A549 (cell line): ENCODE measurements around the gene TAS2R60.

Experiments
- CHD2 ChIP-seq: fragments of 150-350 bp; IDR thresholded peaks from 2 replicates; pipeline ENCODE4 v1.6.1; 2014; ENCODE audit warnings: low read length; ENCODE audit not compliant: partially characterized antibody
- CHD4 ChIP-seq: fragments of 200-600 bp; sonication (generic); IDR thresholded peaks from 2 replicates; pipeline ENCODE4 v1.6.1; 2016; ENCODE audit warnings: antibody characterized with exemption, mild to moderate bottlenecking, borderline replicate concordance
- EP300 ChIP-seq, 2 experiments: fragments of >200 bp; sonication (Bioruptor Twin); formaldehyde crosslinking; IDR thresholded peaks; 2 replicates in 1 of 2; 3 replicates in 1 of 2; pipeline ENCODE4 v1.6.1; 2016 to 2017
- ESRRA ChIP-seq: fragments of 150-350 bp; IDR thresholded peaks from 2 replicates; pipeline ENCODE4 v1.6.1; 2014; ENCODE audit warnings: mild to moderate bottlenecking, low read length, borderline replicate concordance
- HDAC2 ChIP-seq: fragments of 200-600 bp; sonication (generic); IDR thresholded peaks from 2 replicates; pipeline ENCODE4 v1.6.1; 2016
- MAX ChIP-seq: IDR thresholded peaks from 2 replicates; pipeline ENCODE4 v1.6.1; 2012
- PBX3 ChIP-seq: IDR thresholded peaks from 2 replicates; pipeline ENCODE4 v1.6.1; 2012
- SMC3 ChIP-seq: fragments of >200 bp; sonication (Bioruptor Twin); formaldehyde crosslinking; IDR thresholded peaks from 3 replicates; pipeline ENCODE4 v1.6.1; 2018; ENCODE audit warnings: inconsistent platforms
- ZC3H11A ChIP-seq: fragments of 450-650 bp; IDR thresholded peaks from 2 replicates; pipeline ENCODE4 v1.6.1; 2014; ENCODE audit warnings: antibody characterized with exemption, mild to moderate bottlenecking
- ZNF302 ChIP-seq: fragments of 250-450 bp; sonication (Bioruptor Pico); IDR thresholded peaks from 2 replicates; pipeline ENCODE4 v1.9.0; 2021; ENCODE audit warnings: inconsistent platforms, mild to moderate bottlenecking, moderate library complexity
- TF ChIP-seq, protein P1 (sequence below): fragments of >200 bp; sonication (Bioruptor Twin); formaldehyde crosslinking; IDR thresholded peaks from 3 replicates; pipeline ENCODE4 v1.5.1; 2016
- TF ChIP-seq, protein P2 (sequence below): fragments of 450-650 bp; IDR thresholded peaks from 2 replicates; pipeline ENCODE4 v1.6.1; 2014; ENCODE audit warnings: antibody characterized with exemption

DNA sequence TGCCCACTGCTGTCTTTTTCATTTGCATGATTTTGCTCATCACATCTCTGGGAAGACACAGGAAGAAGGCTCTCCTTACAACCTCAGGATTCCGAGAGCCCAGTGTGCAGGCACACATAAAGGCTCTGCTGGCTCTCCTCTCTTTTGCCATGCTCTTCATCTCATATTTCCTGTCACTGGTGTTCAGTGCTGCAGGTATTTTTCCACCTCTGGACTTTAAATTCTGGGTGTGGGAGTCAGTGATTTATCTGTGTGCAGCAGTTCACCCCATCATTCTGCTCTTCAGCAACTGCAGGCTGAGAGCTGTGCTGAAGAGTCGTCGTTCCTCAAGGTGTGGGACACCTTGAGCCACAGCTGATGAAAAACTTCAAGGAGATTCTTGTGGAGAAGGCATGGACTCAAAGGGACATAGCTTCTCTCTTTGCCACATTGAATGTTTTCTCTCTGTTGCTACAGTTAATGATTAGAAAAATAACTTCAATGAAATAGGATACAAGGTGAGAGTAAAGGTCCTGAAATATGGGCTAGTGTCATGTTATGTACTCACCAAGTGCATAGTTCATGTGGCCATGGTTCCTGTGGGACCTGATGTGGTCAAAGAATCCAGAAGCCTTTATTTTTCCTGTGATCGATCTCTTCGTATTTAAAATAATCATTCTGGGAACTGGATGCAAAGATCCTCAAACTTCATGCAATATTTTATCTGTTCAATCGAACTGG lies 970 bp downstream of the TAS2R60 start:
- TF ChIP-seq ESRRA (no peak), PBX3 (no peak), HDAC2 (no peak), MAX (no peak), EP300 (IDR thresholded peaks at IDR 0.05) (no peak), SMC3 (no peak), CHD2 (no peak), ZC3H11A (no peak), ZNF302 (CRISPR knock-in tag) (no peak), CHD4 (no peak)
- TF ChIP-seq, protein P1, sequence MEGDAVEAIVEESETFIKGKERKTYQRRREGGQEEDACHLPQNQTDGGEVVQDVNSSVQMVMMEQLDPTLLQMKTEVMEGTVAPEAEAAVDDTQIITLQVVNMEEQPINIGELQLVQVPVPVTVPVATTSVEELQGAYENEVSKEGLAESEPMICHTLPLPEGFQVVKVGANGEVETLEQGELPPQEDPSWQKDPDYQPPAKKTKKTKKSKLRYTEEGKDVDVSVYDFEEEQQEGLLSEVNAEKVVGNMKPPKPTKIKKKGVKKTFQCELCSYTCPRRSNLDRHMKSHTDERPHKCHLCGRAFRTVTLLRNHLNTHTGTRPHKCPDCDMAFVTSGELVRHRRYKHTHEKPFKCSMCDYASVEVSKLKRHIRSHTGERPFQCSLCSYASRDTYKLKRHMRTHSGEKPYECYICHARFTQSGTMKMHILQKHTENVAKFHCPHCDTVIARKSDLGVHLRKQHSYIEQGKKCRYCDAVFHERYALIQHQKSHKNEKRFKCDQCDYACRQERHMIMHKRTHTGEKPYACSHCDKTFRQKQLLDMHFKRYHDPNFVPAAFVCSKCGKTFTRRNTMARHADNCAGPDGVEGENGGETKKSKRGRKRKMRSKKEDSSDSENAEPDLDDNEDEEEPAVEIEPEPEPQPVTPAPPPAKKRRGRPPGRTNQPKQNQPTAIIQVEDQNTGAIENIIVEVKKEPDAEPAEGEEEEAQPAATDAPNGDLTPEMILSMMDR = no peak
- TF ChIP-seq, protein P2, sequence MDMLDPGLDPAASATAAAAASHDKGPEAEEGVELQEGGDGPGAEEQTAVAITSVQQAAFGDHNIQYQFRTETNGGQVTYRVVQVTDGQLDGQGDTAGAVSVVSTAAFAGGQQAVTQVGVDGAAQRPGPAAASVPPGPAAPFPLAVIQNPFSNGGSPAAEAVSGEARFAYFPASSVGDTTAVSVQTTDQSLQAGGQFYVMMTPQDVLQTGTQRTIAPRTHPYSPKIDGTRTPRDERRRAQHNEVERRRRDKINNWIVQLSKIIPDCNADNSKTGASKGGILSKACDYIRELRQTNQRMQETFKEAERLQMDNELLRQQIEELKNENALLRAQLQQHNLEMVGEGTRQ = no peak
